ENCODE data around the gene SLC32A1. TPM values are rescaled to one million over a fixed set of nuclear protein-coding genes. Genes with fewer than 3 reads are reported as not detected.

The SLC32A1 gene
- polyA plus RNA-seq, 3 donors from 2014 or later = not detected

DNA sequence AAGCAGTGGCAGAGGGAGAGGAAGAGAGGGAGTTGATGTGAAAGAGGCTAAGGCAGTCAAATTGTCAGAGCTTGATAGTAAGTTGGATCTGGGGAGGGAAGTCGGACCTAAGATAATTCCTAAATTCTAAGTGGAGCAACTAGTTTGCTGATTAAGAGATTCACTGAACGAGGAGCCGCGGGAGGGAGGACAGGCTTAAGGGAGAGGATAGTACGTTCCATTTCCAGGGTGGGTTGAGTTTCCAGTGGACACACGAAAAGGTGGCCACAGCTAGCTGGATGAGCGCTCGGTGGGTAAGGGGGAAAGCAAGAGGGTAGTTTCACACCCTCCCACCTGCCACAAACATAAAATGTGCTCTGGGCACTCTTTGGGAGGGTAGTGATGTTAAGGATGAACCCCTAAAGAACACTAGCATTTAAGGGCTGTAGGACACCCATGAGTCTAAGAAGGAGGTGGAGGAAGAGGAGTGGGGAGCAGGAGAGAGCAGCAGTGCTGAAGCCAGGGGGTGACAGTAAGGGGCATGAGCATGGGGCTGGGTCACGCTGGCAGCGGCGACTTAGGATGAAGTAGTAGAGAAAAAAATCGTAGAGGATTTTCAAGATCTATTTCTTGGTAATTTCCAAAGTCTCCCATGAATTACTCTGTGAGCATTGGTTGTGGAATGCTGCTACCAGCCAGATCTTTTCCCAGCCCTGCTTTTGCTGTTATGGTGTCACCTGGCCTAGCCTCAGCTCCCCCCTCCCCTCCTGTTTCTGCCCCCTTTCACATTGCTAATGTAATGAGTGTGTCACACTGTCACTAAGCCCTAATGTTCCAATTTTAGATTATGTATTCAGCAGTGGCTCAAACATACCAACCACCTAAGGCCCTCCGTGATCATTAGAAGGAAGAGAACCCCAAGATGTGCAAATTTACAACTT is 45.4 kb downstream of the SLC32A1 start:
- no peaks in the 10 kb centered on the region for H3K9me3 Mint-ChIP-seq
- no peak for DNase-seq
- H3K27me3 Mint-ChIP-seq (ENCODE audit: low read depth in 3 of 3) = no peaks in the 10 kb centered on the region
- H3K4me1 Mint-ChIP-seq = peaks cover 0 to 3% of the 10 kb centered on the region in 2 donors
- peak overlapping the region in 2 of 6 donors; percentile 35 to 54 for H3K27ac Mint-ChIP-seq
- no peak overlapping the region for H3K4me3 Mint-ChIP-seq
- peaks cover 34 to 48% (median 35%) of the 10 kb centered on the region in 3 donors for H3K36me3 Mint-ChIP-seq

DNA sequence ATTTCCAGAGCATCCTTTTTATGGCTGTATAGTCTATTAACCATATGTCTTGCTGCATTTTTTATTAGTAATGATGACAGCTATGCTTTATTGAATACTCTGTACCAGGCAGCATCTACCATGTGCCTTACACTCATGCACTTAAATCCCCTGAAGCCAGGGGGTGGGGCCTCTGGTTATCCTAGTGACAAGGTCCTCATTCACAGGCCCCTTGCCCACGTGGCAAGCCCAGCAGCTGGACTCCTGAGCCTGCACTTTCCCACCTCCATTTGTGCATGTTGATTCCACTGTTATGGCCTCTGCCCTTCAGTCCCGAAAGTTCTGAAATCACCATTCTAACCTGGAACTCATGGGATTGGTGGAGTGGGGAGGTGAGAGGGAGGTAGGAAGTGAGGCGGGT is 46.3 kb downstream of the SLC32A1 start:
- peaks cover 34 to 50% (median 35%) of the 10 kb centered on the region in 3 donors for H3K36me3 Mint-ChIP-seq
- H3K27me3 Mint-ChIP-seq (ENCODE audit: low read depth in 3 of 3) = no peaks in the 10 kb centered on the region
- H3K4me1 Mint-ChIP-seq = peaks cover 6 to 12% of the 10 kb centered on the region in 2 donors
- H3K9me3 Mint-ChIP-seq = no peaks in the 10 kb centered on the region
- no peak overlapping the region for H3K4me3 Mint-ChIP-seq
- DNase-seq = no peak
- H3K27ac Mint-ChIP-seq = no peak overlapping the region

DNA sequence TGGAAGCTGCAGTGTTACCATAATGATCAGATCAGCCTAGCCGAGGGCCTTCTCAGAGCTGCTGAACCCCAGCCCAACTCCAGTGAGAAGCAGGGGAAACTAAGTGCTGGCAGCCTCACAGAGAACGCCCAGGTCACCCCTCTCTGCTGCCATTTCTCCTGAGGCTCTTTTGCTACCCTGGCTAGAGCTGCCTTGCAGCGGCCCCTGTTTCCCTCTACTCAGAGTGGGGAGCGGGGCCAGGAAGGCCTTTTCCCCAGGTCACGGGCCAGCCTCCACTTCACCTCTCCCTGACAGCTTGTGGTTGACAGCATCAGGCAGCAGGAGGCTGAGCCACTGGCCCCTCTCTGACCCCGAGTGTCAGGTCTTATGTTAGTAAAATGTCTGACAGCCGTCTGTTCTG is 46.7 kb downstream of the SLC32A1 start:
- Mint-ChIP-seq H3K9me3 (no peaks in the 10 kb centered on the region), H3K4me1 (peaks cover 10 to 16% of the 10 kb centered on the region in 2 donors), H3K36me3 (peaks cover 34 to 46% (median 35%) of the 10 kb centered on the region in 3 donors), H3K27me3 (ENCODE audit: low read depth in 3 of 3) (no peaks in the 10 kb centered on the region), H3K4me3 (no peak overlapping the region), H3K27ac (peak overlapping the region in 4 of 6 donors; percentile 19 to 68 (median 50))
- no peak for DNase-seq

DNA sequence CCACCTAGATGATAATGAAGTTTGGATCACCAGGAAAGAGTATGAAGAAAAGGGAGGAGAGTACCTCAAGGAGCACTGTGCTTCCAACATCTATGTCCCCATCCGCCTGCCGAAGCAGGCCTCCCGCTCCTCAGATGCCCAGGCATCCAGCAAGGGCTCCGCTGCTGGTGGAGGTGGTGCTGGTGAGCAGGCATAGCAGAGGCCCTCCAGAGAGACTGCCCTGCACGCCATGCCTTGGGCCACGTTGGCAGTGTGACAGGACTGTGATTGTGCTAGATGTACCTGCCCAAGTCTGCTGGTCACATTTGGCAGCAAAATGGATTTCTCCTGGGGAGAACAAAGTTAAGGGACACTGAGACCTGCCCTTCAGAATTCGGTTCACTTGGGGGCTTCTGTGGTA is 47.3 kb downstream of the SLC32A1 start:
- H3K9me3 Mint-ChIP-seq = no peaks in the 10 kb centered on the region
- H3K36me3 Mint-ChIP-seq = peaks cover 30 to 40% (median 34%) of the 10 kb centered on the region in 3 donors
- H3K4me1 Mint-ChIP-seq = peaks cover 16 to 23% of the 10 kb centered on the region in 2 donors
- no peak for DNase-seq
- H3K27me3 Mint-ChIP-seq (ENCODE audit: low read depth in 3 of 3) = peaks cover 0 to 3% (median 0%) of the 10 kb centered on the region in 3 donors
- H3K27ac Mint-ChIP-seq = peak overlapping the region in 3 of 6 donors; percentile 14 to 68 (median 63)
- no peak overlapping the region for H3K4me3 Mint-ChIP-seq

DNA sequence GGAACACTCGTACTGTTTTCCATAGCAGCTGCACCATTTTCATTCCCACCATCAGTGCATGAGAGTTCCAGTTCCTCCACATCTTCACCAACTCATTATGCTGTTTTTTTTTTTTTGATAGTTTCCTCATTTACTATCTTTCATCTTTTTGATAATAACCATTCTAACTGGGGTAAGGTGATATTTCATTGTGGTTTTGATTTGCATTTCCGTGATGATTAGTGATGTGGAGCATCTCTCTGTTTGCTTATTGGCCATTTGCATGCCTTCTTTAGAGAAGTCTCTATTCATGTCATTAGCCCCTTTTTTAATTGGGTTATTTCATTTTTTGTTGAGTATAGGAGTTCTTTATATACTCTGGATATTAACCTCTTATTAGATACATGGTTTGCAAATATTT is 49.9 kb downstream of the SLC32A1 start:
- peaks cover 22 to 27% (median 25%) of the 10 kb centered on the region in 3 donors for H3K36me3 Mint-ChIP-seq
- peaks cover 0 to 3% (median 0%) of the 10 kb centered on the region in 3 donors for H3K27me3 Mint-ChIP-seq (ENCODE audit: low read depth in 3 of 3)
- H3K4me1 Mint-ChIP-seq = peaks cover 25 to 29% of the 10 kb centered on the region in 2 donors
- no peak overlapping the region for H3K4me3 Mint-ChIP-seq
- H3K27ac Mint-ChIP-seq = peak overlapping the region; percentile 33 to 98 (median 90)
- no peak for DNase-seq
- H3K9me3 Mint-ChIP-seq = no peaks in the 10 kb centered on the region

DNA sequence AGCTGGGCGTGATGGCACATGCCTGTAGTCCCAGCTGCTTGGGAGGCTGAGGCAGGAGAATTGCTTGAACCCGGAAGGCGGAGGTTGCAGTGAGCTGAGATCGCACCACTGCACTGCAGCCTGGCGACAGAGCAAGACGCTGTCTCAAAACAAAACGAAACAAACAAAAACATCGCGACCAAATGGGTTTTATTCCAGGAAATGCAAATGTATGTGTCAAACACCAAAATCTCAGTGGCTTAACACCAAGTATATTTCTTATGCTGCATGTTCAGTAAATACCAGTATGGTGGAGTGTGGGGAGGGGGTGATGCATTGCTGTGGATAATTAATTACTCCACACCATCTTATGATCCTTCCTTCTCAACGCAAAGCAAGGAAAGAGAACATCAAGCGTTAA is 52.1 kb downstream of the SLC32A1 start:
- Mint-ChIP-seq H3K9me3 (no peaks in the 10 kb centered on the region), H3K4me1 (peaks cover 25 to 29% of the 10 kb centered on the region in 2 donors), H3K36me3 (peaks cover 18 to 28% (median 27%) of the 10 kb centered on the region in 3 donors), H3K27ac (peak overlapping the region; percentile 85 to 98 (median 92)), H3K4me3 (peak overlapping the region; percentile 68 to 90 (median 77)), H3K27me3 (ENCODE audit: low read depth in 3 of 3) (peaks cover 0 to 4% (median 3%) of the 10 kb centered on the region in 3 donors)
- peak; percentile 56 to 79 (median 58) for DNase-seq

Other genes starting within 250 kb of the SLC32A1 start
- not detected for gene ADIG, start 143.3 kb upstream of the SLC32A1 start, polyA plus RNA-seq
- gene ARHGAP40, start 122.7 kb upstream of the SLC32A1 start, polyA plus RNA-seq = not detected
- 10 to 100 TPM in 1 of 3 donors, 1 to 10 TPM in 2; 8.0 to 11.1 (median 8.7) TPM for gene ACTR5, start 24.0 kb downstream of the SLC32A1 start, polyA plus RNA-seq
- gene PPP1R16B, start 81.2 kb downstream of the SLC32A1 start, polyA plus RNA-seq = 10 to 100 TPM; 23.6 to 42.8 (median 24.9) TPM
- under 1 TPM in 2 of 3 donors, not detected in 1; 0.25 to 0.58 TPM for gene FAM83D, start 201.9 kb downstream of the SLC32A1 start, polyA plus RNA-seq
- 1 to 10 TPM; 5.0 to 6.5 (median 6.0) TPM for gene DHX35, start 237.9 kb downstream of the SLC32A1 start, polyA plus RNA-seq